Heart left ventricle (tissue), 13 donors: ENCODE data around the gene CAT.

Experiments used
- CTCF ChIP-seq, 12 donors: fragments of 200-600 bp; sonication (generic) in 4 of 12; IDR thresholded peaks; one replicate each; pipeline versions ENCODE4 v1.5.0 to v1.8.0; 2018 to 2022; ENCODE audit warnings: antibody characterized with exemption in 12 of 12, mild to moderate bottlenecking in 5 of 12
- POLR2A ChIP-seq, 2 donors: fragments of 450-650 bp; IDR thresholded peaks; one replicate each; pipeline ENCODE4 v1.6.1; 2017; ENCODE audit warnings: antibody characterized with exemption in 2 of 2, mild to moderate bottlenecking in 2 of 2, moderate library complexity in 2 of 2
- donor health status: ischemic (EF 13 %, LVEDD 7.1; RV severe dilation, severe dysfunction).
- donor health status: DM: no; HTN: yes; CAD: no.
- donor health status: DM: no; HTN: no; CAD: no.
- donor health status: ischemic (EF 25% LVEDD 6.9; RV normal size, moderate dysfunction).
- donor health status: ischemic (EF 25% LVEDD 5.7; RV mildly dilated, moderate dysfunction).
- donor health status: ischemic (EF 35%, LVEDD 5.7; RV mildly dilated, moderate dysfunction).
- donor health status: nonischemic (EF 11% LVEDD 7.7; RV severe dilation, severe dysfunction).
- donor health status: DM: yes; HTN: yes; CAD: no.
- donor health status: PGD.
- donor health status: ischemic (EF 29% LVEDD 5.4; RV normal size, mild dysfunction).
- donor health status: nonischemic (EF 23%, LVEDD 6.1; RV moderate dilation, normal function).

GRCh38 chr11:34395916-34396550 lies 42.7 kb upstream of the CAT start:
- TF ChIP-seq CTCF (IDR thresholded peaks at IDR 0.05) (no peak), POLR2A (IDR thresholded peaks at IDR 0.05) (no peak)
